Measurements from ENCODE around the gene ZDHHC18.

Gene ZDHHC18

DNA sequence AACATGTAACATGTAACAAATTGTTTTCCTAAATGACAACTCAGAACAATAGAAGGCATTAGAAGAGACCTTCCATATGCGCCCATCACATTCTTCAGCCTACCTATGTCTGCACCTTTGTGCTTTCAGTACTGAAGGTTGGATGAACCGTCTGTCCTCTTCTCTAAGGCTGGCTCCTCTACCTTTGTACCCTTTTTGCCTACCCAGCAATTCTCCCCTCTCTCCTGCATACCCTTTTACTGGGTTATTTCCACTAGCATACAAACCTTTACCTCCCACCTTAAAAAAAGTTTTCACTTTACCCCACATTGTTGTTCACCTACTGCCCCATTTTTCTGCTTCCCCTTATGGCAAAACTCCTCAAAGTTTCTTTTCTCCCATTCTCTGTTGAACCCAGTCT, 33.6 kb upstream of the ZDHHC18 start (continued):
- TF ChIP-seq, protein P1, sequence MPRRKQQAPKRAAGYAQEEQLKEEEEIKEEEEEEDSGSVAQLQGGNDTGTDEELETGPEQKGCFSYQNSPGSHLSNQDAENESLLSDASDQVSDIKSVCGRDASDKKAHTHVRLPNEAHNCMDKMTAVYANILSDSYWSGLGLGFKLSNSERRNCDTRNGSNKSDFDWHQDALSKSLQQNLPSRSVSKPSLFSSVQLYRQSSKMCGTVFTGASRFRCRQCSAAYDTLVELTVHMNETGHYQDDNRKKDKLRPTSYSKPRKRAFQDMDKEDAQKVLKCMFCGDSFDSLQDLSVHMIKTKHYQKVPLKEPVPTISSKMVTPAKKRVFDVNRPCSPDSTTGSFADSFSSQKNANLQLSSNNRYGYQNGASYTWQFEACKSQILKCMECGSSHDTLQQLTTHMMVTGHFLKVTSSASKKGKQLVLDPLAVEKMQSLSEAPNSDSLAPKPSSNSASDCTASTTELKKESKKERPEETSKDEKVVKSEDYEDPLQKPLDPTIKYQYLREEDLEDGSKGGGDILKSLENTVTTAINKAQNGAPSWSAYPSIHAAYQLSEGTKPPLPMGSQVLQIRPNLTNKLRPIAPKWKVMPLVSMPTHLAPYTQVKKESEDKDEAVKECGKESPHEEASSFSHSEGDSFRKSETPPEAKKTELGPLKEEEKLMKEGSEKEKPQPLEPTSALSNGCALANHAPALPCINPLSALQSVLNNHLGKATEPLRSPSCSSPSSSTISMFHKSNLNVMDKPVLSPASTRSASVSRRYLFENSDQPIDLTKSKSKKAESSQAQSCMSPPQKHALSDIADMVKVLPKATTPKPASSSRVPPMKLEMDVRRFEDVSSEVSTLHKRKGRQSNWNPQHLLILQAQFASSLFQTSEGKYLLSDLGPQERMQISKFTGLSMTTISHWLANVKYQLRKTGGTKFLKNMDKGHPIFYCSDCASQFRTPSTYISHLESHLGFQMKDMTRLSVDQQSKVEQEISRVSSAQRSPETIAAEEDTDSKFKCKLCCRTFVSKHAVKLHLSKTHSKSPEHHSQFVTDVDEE (CRISPR knock-in tag; IDR thresholded peaks at IDR 0.05) = no peak
- TF ChIP-seq CSDC2 (CRISPR knock-in tag; IDR thresholded peaks at IDR 0.05) = no peak
- TF ChIP-seq, protein P2, sequence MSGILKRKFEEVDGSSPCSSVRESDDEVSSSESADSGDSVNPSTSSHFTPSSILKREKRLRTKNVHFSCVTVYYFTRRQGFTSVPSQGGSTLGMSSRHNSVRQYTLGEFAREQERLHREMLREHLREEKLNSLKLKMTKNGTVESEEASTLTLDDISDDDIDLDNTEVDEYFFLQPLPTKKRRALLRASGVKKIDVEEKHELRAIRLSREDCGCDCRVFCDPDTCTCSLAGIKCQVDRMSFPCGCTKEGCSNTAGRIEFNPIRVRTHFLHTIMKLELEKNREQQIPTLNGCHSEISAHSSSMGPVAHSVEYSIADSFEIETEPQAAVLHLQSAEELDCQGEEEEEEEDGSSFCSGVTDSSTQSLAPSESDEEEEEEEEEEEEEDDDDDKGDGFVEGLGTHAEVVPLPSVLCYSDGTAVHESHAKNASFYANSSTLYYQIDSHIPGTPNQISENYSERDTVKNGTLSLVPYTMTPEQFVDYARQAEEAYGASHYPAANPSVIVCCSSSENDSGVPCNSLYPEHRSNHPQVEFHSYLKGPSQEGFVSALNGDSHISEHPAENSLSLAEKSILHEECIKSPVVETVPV (CRISPR knock-in tag; IDR thresholded peaks at IDR 0.05) = no peak
- no peak for TF ChIP-seq ZNF70 (CRISPR knock-in tag; IDR thresholded peaks at IDR 0.05)
- TF ChIP-seq ESRRG (CRISPR knock-in tag; IDR thresholded peaks at IDR 0.05) = no peak

DNA sequence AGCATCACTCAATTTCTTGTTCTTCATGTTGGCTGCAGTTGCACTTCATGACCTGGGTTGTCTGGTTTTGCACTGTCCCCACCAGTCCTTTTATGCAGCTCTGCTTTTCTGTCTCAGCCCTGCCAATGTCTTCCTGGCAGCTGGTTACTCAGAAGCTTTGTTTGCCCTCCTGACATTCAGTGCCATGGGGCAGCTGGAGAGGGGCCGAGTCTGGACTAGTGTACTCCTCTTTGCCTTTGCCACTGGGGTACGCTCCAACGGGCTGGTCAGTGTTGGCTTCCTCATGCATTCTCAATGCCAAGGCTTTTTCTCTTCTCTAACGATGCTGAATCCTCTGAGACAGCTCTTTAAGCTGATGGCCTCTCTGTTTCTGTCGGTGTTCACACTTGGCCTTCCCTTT, 32.1 kb upstream of the ZDHHC18 start:
- TF ChIP-seq PPARA (CRISPR knock-in tag; IDR thresholded peaks at IDR 0.05; ENCODE audit: borderline replicate concordance) = no peak
- TF ChIP-seq RARB (CRISPR knock-in tag; IDR thresholded peaks at IDR 0.05) = no peak
- TF ChIP-seq ZFP30 (CRISPR knock-in tag; IDR thresholded peaks at IDR 0.05) = no peak
- no peak for TF ChIP-seq ZNF8 (CRISPR knock-in tag; IDR thresholded peaks at IDR 0.05)
- no peak for TF ChIP-seq ISL1 (CRISPR knock-in tag; IDR thresholded peaks at IDR 0.05)
- TF ChIP-seq SNAI2 (CRISPR knock-in tag; IDR thresholded peaks at IDR 0.05) = no peak
- TF ChIP-seq ARNTL (CRISPR knock-in tag; IDR thresholded peaks at IDR 0.05; ENCODE audit: borderline replicate concordance, low read depth) = no peak
- no peak for TF ChIP-seq CSDC2 (CRISPR knock-in tag; IDR thresholded peaks at IDR 0.05)
- no peak for TF ChIP-seq ZNF565 (CRISPR knock-in tag; conservative IDR thresholded peaks at IDR 0.05; ENCODE audit: low read depth)
- no peak for TF ChIP-seq TCF4 (CRISPR knock-in tag; IDR thresholded peaks at IDR 0.05; ENCODE audit: borderline replicate concordance)
- TF ChIP-seq, protein P3, sequence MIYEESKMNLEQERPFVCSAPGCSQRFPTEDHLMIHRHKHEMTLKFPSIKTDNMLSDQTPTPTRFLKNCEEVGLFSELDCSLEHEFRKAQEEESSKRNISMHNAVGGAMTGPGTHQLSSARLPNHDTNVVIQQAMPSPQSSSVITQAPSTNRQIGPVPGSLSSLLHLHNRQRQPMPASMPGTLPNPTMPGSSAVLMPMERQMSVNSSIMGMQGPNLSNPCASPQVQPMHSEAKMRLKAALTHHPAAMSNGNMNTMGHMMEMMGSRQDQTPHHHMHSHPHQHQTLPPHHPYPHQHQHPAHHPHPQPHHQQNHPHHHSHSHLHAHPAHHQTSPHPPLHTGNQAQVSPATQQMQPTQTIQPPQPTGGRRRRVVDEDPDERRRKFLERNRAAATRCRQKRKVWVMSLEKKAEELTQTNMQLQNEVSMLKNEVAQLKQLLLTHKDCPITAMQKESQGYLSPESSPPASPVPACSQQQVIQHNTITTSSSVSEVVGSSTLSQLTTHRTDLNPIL (CRISPR knock-in tag; IDR thresholded peaks at IDR 0.05; ENCODE audit: low read depth) = no peak
- TF ChIP-seq OSR1 (CRISPR knock-in tag; IDR thresholded peaks at IDR 0.05) = no peak
- TF ChIP-seq, protein P4, sequence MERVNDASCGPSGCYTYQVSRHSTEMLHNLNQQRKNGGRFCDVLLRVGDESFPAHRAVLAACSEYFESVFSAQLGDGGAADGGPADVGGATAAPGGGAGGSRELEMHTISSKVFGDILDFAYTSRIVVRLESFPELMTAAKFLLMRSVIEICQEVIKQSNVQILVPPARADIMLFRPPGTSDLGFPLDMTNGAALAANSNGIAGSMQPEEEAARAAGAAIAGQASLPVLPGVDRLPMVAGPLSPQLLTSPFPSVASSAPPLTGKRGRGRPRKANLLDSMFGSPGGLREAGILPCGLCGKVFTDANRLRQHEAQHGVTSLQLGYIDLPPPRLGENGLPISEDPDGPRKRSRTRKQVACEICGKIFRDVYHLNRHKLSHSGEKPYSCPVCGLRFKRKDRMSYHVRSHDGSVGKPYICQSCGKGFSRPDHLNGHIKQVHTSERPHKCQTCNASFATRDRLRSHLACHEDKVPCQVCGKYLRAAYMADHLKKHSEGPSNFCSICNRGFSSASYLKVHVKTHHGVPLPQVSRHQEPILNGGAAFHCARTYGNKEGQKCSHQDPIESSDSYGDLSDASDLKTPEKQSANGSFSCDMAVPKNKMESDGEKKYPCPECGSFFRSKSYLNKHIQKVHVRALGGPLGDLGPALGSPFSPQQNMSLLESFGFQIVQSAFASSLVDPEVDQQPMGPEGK (CRISPR knock-in tag; IDR thresholded peaks at IDR 0.05; ENCODE audit: borderline replicate concordance) = no peak
- TF ChIP-seq ZNF70 (CRISPR knock-in tag; IDR thresholded peaks at IDR 0.05) = no peak
- TF ChIP-seq ESRRG (CRISPR knock-in tag; IDR thresholded peaks at IDR 0.05) = no peak
- TF ChIP-seq, protein P2 (CRISPR knock-in tag; IDR thresholded peaks at IDR 0.05) = no peak
- no peak for TF ChIP-seq TOX (CRISPR knock-in tag; IDR thresholded peaks at IDR 0.05; ENCODE audit: borderline replicate concordance)
- TF ChIP-seq GLIS3 (CRISPR knock-in tag; IDR thresholded peaks at IDR 0.05) = no peak
- TF ChIP-seq, protein P1 (CRISPR knock-in tag; IDR thresholded peaks at IDR 0.05) = no peak
- no peak for ATAC-seq

All from SK-N-SH treated with all-trans-retinoic acid at 6 μM for 48 hours (cell line).